HG03378 (cell line): ENCODE results near the gene C17orf78.
"Not testable (repeated sequence)": the region's sequence is repeated elsewhere in the genome, so short reads cannot be mapped to it uniquely, and the experiment has no call there.

Source experiments
- ATAC-seq: cut with Tn5 transposase; IDR thresholded peaks from one replicate; pipeline ENCODE4 v1.9.1; 2021; ENCODE audit warnings: mild to moderate bottlenecking, moderate library complexity; ENCODE audit not compliant: unreplicated experiment

C17orf78 gene

DNA sequence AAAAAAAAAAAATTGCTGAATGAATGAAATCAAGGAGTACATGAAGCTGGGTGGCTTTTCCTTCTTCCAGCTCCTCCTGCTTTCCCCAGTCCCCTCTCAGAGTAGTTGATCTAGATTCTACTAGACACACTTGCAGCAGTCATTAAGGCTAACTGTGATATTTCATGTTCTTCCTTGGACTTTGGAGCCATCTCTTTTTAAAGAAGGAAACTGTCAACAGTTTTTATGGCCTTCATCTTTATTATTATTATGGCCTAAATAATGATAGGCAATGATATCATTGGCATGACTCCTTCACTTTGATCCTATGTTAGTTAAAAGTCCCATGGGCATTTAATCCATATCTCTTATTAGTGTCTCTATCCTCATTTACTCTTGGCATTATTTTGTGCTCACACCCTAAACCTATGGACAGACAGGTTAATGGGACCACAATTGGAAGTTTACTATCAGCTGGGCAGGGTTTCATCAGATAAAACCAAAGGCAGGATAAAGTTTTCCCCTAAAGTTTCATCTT, 9.7 kb downstream of the C17orf78 start:
- ATAC-seq: no peak

DNA sequence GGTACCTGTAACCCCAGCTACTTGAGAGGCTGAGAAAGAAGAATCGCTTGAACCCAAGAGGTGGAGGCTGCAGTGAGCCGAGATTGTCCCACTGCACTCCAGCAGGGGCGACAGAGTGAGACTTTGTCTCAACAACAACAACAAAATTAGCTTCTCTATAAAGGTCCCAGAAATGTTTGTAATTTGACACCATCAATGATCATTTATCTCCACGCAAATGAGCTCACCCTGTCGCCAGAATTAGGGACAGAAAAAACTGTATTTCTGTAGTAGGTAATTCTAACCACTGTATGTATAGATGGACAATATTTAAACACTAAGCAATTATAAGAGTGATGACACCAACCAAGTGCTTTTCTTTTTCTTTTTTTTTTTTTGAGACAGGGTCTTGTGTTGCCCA, 10.7 kb downstream of the C17orf78 start:
- no peak for ATAC-seq

DNA sequence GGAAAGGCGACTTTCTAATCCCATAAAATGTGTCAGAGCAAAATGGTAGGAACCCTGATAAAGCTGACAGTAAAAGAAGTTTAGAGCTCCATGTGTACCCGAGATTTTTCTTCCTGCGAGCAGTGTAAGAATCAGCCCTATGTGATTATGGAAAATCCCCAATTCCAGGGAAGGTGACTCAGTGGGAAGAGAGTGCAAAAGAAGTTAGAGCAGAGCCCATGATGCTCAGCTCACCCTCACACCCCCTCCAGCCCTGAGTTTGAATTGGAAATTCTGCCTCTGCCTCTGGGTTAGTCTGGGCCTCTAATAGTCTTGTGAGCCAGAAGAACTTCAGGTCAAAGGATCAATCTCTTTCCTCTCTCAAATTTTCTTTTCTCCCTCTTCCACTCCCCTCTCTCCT, 12.5 kb downstream of the C17orf78 start:
- no peak for ATAC-seq

DNA sequence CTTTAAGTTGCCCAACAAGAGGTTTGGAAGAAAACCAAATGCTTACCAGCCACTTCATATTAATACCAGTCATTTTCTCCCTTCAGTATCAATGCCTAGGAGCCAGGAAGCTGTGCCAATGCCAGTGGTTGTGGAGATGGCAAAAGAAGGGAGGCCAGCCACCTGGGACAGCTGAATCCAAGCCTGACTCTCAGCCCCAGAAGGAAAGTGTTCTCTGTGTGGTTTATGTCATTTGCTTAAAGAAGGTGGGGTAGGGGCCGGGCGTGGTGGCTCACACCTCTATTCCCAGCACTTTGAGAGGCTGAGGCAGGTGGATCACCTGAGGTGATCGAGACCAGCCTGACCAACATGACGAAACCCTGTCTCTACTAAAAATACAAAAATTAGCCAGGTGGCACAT, 13.4 kb downstream of the C17orf78 start:
- ATAC-seq: no peak

DNA sequence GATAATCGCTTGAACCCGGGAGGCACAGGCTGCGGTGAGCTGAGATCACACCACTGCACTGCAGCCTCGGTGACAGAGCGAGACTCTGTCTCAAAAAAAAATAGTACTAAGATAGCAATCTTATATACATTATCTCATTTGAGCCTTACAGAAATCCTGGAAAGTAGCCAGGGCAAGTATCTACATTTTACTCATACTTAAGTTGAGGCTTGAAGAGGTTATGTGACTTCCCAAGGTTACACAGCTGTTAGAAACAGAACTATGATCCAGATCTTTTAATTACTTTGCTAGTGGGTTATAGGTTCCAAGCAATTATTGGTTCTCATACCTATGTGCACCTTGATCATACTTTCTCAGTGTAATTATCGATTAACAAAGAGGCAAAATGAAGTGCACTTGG, 15.4 kb downstream of the C17orf78 start:
- no peak for ATAC-seq

DNA sequence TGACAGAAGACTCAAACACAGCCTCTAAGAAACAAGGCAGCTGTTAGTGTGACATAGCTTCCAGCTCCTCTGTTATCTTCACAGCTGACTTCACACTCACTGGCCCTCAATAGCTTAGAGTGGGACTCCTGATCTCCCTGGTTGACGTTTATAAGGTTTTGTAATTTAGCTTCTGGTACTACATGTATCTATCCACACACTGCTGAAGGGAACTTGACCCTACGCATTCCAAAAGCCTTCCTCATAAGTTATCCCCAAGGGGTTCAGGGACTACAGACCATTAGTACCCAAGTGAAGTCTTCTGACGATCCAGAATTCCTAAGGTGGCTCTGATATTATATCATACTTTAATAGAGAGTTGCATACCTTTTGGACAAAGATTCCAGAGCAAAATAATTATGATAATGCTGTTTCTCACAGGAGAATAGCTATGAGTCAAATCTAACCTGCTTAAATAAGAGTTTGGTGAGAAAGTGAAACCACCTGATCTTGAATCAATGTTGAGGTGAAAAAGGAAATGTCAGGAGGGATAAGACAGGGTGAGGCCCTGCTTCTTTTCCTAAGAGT, 16.3 kb downstream of the C17orf78 start:
- peak; percentile 49 for ATAC-seq

DNA sequence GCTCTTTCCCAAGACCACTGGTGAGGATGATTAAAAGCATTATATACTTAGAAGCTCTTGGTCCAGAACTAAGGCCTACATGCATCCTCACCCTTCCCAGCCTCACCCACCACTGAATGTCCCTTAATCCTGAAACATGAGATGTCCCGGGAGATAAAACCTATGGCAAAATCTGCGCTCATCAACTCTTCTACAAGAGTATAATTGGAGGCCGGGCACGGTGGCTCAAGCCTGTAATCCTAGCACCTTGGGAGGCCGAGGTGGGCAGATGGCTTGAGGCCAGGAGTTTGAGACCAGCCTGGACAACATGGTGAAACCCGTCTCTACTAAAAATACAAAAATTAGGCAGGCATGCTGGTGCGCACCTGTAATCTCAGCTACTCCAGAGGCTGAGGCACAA, 17.6 kb downstream of the C17orf78 start:
- ATAC-seq: no peak

DNA sequence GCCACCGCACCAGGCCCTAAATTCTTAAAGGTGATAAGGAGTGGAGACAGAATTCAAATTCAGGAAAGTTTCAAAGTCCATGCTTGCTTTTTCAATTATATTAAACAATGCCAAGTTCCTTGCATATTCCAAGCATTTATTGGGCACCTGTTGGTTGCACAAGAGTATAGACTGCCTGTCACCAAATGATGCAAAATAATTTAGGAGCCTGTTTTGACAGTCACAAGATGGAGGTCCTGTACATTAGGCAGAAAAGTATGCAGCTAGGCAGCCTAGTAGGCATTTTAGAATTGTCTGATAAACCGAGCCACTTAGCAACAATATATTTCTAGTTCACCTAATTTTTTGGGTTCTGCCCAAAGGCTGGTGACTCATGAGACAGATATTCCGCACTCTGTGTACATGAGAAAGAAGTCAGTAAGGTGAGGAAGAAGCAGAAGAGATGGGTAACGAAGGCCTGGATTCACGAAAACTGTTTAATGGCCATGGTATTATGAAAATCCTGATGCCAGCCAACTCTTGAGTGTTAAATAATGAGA, 23.5 kb downstream of the C17orf78 start:
- no peak for ATAC-seq

DNA sequence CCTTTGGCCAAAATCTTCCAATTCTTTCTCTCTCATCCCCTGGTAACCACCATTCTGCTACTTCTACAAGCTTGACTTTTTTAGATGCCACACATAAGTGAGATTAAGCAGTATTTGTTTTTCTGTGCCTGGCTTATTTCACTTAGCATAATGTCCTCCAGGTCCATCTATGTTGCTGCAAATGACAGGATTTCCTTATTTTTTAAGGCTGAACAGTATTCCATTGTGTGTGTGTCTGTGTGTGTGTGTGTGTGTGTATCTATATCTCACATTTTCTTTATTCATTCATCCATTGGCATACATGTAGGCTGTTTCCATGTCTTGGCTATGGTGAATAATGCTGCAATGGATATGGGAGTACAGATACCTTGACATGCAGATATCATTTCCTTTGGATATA, 24.7 kb downstream of the C17orf78 start:
- ATAC-seq: no peak

DNA sequence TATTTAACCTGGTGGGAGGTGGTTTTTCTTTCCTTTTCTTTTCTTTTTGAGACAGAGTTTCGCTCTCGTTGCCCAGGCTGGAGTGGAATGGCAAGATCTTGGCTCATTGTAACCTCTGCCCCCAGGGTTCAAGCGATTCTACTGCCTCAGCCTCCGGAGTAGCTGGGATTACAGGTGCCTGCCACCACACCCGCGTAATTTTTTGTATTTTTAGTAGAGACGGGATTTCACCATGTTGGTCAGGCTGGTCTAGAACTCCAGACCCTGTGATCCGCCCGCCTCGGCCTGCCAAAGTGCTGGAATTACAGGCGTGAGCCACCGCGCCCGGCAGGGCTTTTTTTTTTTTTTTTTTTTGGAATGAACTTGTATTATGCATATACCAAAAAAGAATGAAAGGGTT, 29.7 kb downstream of the C17orf78 start:
- not testable (repeated sequence) for ATAC-seq

DNA sequence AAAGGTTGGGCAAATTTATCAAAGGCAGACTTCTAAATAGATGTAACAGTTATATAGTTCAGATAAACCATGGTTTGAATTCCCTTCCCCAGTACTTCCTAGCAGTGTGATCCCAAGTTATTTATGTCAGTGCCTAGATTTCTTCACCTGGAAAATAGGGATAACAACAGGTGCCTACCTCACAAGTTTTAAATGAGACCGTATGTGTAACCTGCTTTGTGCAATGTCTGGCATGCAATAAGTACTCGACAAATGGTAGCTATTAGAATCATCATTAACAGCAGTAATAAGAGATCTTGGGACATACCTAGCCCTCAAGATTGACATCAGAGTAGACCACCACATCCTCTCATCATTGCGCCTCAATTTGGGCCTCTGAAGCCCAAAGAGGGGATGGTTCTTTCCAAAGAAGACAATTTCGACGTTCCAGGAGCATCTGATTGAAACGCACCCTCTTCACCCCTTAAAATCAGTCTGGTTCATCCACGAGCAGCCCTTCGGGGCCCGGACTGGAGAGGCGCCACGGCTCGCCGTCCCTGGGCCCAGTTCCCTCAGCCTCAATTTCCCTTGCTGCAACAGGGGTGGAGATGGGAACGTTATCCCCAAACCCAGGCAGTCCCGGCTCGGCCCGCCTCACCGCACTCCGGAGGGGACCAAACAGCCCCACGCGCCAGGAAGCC, 30.3 kb downstream of the C17orf78 start:
- peak; percentile 26 for ATAC-seq

DNA sequence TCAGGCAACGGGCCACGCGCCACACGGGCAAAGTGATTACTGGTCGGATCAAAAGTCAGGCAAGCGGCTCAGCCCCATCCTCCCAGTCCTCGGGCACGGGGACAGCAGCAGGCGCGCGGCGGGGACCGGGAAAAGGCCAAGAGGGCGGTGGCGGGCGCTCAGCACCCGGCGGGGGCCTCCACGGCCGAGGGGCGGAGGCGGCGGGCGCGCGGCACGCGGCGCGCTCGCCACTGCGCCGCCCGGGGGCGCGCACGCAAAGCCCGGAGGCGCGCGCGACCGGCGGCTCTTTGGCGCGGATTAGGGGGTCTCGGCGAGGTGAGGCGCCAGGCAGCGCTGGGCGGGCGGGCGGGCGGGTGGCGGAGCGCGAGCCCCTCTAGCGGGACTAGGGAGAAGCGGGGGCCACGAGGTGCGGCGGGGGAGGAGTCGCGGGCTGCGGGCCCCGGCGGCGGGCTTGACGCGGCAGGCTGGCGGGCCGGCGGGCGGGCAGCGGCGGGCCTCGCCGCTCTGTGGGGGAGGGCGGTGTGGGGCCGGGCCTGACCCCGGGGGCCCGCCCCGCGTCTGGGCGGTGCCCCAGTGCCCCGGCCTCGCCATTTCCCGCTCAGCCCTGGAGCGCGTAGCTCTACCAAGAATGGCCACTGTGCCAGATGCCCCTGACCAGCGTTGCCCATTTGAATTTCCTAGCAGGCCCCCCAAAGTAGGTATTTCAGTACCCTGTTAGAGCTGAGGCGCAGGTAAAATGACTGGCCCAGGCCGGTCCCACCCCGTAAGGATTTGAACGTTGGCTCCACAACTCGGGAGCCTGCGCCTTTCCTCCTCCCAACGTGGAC, 31.1 kb downstream of the C17orf78 start, which contains the start of the genes ACACA and TADA2A:
Gene ACACA, minus strand, starts transcription at position 202 of the 827 bp plus-strand sequence. CDS start 537 bp downstream, outside the sequence.
Gene TADA2A, plus strand, starts transcription at position 252 of the 827 bp plus-strand sequence. CDS start 4,480 bp downstream, outside the sequence.
- ATAC-seq: peak; percentile 49

DNA sequence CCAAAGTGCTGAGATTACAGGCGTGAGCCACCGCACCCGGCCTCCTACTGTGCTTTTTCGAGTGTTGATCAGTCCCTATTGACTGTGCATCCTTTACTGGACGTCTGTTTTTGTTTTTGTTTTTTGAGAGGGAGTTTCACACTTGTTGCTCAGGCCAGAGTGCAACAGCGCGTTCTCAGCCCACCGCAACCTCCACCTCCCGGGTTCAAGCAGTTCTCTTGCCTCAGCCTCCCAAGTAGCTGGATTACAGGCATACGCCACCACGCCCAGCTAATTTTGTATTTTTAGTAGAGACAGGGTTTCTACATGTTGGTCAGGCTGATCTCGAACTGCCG, 32.3 kb downstream of the C17orf78 start:
- not testable (repeated sequence) for ATAC-seq

DNA sequence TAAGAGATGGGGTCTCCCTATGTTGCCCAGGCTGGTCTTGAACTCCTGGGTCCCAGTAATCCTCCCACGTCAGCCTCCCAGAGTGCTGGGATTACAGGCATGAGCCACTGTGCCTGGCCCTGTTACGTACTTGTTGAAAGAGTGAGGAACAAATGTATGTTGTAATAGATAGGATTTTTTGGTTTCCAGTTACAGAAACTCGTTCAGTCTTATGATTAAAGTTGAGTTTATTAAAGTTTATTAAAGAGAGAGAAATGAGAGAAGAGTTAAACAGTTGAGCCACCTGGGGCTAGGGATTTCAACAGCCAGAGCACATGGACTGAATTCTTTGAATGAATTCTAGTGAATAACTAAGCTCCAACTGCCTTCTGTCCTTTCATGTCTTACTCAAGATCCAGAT, 34.6 kb downstream of the C17orf78 start:
- ATAC-seq: no peak

DNA sequence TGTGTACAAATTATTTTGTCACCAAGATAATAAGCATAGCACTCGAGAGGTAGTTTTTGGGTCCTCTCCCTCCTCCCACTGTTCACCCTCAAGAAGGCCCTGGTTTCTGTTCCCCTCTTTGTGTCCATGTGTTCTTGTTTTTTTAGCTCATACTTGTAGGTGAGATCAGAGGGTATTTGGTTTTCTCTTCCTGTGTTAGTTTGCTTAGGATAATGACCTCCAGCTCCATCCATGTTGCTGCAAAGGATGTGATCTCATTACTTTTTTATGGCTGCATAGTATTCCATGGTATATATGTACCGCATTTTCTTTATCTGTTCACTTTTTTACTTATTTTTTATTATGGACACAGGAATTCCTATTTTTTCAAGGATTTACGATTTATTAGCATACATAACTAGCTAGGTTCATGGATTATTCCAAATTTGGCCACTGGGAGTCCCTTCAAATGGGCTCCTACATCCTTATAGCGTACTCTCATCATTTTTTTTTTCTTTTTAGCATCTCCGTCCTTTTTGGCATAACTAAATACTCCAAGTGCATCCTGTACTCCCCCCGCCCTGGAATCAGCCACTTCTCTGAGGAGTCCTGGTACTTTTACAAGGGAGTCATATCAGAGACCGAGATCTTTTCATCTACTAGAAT, 38.2 kb downstream of the C17orf78 start:
- no peak for ATAC-seq

DNA sequence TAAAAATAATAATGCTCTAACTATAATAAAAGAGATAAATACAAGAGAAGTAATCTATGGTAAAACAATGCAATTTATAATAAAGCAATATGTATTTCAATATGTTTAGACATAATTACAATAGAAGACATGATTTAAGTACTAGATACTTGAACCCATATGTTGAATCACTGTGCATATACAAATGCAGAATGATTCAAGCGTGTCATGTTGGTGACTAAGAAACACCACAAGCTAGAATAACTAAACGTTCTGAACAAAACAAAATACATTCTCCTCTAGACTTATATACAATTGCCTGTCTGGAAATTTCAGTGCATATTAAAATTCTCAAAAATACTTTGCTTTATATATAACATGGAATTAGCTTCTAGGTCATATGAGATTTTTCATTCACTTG, 42.1 kb downstream of the C17orf78 start:
- ATAC-seq: no peak

DNA sequence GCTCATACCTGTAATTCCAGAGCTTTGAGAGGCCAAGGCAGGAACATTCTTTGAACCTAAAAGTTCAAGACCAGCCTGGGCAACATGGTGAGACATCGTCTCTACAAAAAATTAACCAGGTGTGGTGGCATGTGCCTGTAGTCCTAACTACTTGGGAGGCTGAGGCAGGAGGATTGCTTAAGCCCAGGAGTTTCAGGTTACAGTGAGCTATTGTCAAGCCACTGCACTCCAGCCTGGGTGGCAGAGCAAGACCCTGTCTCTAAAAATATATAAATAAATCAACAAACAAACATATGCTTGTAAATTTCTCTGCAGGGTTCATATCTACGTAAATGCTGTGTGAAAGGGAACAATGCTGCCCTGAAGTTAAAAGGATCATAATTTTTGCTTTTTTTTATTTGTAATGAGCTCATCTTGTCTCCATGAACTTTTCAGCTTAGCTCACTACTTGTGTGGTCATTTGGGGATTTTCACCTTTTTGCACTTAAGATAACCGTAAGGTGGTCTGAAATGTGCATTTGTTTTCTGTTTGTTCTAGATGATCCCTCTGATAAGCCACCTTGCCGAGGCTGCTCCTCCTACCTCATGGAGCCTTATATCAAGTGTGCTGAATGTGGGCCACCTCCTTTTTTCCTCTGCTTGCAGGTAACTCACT, 47.3 kb downstream of the C17orf78 start:
- no peak for ATAC-seq

DNA sequence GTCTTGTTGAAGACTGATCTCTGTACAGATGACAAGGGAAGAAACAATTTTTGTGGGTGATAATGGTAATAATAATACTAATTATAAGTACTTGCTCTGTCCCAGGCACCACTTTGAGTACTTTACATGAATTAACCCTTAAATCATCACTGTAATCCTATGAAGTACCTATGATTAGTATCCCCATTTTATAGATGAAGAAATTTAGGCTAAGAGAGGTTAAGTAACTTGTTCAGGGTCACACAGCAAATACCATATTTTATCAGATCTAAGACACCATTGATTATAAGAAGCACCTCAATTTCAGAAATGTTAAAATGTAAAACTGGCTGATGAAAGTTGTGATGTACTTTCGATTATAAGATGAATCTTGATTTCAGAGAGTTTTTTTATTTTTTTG, 49.5 kb downstream of the C17orf78 start:
- no peak for ATAC-seq

DNA sequence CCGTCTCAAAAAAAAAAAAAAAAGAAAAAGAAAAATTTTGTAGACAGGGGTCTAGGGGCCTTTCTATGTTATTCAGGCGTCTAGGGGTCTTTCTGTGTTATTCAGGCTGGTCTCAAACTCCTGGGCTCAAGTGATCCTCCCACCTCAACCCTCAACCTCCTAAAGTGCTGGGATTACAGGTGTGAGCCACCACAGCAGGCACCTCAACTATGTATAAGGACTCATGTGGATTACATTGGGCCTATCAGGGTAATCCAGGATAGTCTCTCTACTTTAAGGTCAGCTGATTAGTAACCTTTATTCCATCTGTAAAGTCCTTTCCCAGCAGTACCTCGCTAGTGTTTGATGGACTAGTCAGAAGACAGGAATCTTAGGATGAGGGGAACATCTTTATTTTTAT, 53.3 kb downstream of the C17orf78 start:
- no peak for ATAC-seq

DNA sequence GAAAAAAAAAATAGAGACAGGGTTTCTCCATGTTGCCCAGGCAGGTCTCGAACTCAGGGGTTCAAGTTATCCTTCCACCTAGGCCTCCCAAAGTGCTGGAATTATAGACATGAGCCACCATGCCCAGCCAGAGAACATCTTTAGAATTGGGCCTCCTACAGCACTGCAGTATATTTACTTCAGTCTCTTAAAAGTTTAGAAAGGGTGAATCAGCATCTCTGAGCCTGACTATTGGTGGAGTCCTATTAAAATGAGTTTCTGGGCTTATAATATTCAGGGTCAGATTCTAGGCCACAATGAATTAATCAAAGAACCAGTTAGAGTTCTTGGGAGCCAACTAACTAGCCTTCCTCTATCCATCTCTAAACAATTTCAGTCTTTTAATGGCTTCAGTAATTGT, 53.7 kb downstream of the C17orf78 start:
- no peak for ATAC-seq
